Limb (tissue), 2 donors: ENCODE measurements around the gene HOXD11.

ENCODE experiments used
- DNase-seq, 2 donors: peaks; one replicate each; pipeline ENCODE4 v3.0.0-alpha.2; 2016; ENCODE audit errors: extremely low spot score in 2 of 2

The HOXD11 gene

GRCh38 chr2:176106581-176107539 lies at the start of gene HOXD11:
HOXD11 (plus strand) TSS chr2:176107280; CDS start chr2:176107356, 76 bp downstream.
- no peak for DNase-seq

GRCh38 chr2:176063958-176064357 lies 43.1 kb upstream of the HOXD11 start:
- DNase-seq: no peak

- DNase-seq: peak in 1 of 2 donors; percentile 48
These were observed 40.2 kb upstream of the HOXD11 start for GRCh38 chr2:176066645-176067588.

GRCh38 chr2:176067589-176068418 lies 39.3 kb upstream of the HOXD11 start:
- DNase-seq: peak in 1 of 2 donors; percentile 47

- DNase-seq: peak in 1 of 2 donors; percentile 36
These were observed 38.7 kb upstream of the HOXD11 start for GRCh38 chr2:176068419-176068832.

GRCh38 chr2:176071330-176072291 lies 35.5 kb upstream of the HOXD11 start:
- peak in 1 of 2 donors; percentile 31 for DNase-seq

GRCh38 chr2:176072292-176072669 lies 34.8 kb upstream of the HOXD11 start:
- DNase-seq: no peak

- peak in 1 of 2 donors; percentile 49 for DNase-seq
These were observed 33.9 kb upstream of the HOXD11 start for GRCh38 chr2:176072951-176073904.

GRCh38 chr2:176074919-176075425 lies 32.1 kb upstream of the HOXD11 start:
- DNase-seq: peak in 1 of 2 donors; percentile 37

- DNase-seq: peak in 1 of 2 donors; percentile 76
These were observed 31.6 kb upstream of the HOXD11 start for GRCh38 chr2:176075481-176075880.

GRCh38 chr2:176076063-176076462 lies 31.0 kb upstream of the HOXD11 start:
- DNase-seq: no peak

- DNase-seq: no peak
These were observed 30.3 kb upstream of the HOXD11 start for GRCh38 chr2:176076796-176077195.

- peak in 1 of 2 donors; percentile 47 for DNase-seq
These were observed 28.4 kb upstream of the HOXD11 start for GRCh38 chr2:176078541-176079284.

GRCh38 chr2:176079285-176079830 lies 27.7 kb upstream of the HOXD11 start:
- DNase-seq: peak in 1 of 2 donors; percentile 59

- DNase-seq: peak in 1 of 2 donors; percentile 79
These were observed 27.1 kb upstream of the HOXD11 start for GRCh38 chr2:176079831-176080539.

- DNase-seq: peak in 1 of 2 donors; percentile 72
These were observed 26.3 kb upstream of the HOXD11 start for GRCh38 chr2:176080540-176081375.
